ENCODE measurements around the gene RPL18.

Gene RPL18

DNA sequence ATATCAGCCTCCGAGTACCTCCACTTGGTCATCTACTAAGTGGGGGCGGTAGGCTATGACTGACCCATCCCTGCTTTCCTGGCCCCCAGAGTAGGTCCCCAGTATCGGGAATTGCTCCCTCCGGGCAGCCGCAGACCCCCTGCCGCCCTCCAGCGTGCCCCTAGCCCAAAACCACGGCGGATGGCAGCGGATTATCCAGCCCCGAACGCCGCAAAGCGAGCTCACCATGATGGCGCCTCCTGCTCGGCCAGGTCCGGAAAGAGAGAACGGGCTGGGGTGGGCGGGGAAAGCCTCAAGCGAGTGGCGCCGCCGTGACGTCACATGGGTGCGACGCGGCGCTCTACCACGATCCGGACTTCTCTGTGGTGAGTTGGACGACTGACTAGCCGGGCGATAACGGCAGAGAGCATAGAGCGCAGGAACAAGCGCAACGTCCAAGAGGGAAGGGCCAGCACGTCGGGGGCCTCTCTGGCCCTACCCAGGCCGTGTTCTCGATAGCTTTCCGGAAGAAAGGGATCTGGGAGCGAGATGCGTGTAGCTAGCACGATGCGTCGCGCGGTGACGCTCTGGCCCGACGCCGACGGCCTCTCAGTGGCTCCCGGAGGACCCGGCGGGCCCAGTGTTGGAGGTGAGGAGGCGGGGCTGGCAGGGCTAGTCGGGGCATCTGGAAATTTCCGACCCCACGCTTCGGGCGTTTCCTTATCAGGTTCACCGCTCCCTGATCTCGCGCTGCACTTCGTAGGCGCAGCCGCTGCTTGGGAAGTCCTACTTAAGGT lies at the start of gene RPL18, which contains the start of gene SPHK2 (continued):
- TF ChIP-seq, protein P1, sequence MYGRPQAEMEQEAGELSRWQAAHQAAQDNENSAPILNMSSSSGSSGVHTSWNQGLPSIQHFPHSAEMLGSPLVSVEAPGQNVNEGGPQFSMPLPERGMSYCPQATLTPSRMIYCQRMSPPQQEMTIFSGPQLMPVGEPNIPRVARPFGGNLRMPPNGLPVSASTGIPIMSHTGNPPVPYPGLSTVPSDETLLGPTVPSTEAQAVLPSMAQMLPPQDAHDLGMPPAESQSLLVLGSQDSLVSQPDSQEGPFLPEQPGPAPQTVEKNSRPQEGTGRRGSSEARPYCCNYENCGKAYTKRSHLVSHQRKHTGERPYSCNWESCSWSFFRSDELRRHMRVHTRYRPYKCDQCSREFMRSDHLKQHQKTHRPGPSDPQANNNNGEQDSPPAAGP (tag by site-specific recombination; IDR thresholded peaks at IDR 0.05) = peak; percentile 87
- peak; percentile 64 for TF ChIP-seq PRDM1 (tag by site-specific recombination; IDR thresholded peaks at IDR 0.05)
- no peak for TF ChIP-seq AEBP2 (tag by site-specific recombination; IDR thresholded peaks at IDR 0.05; ENCODE audit: borderline replicate concordance)
- peak; percentile 76; the same call in 1 of the 2 replicates for TF ChIP-seq OVOL3 (tag by site-specific recombination; IDR thresholded peaks at IDR 0.05)
- no peak for TF ChIP-seq ZNF837 (tag by site-specific recombination; IDR thresholded peaks at IDR 0.05)
- TF ChIP-seq ZNF610 (tag by site-specific recombination; IDR thresholded peaks at IDR 0.05; ENCODE audit: borderline replicate concordance) = no peak; the same call in 1 of the 2 replicates
- no peak for TF ChIP-seq ZNF707 (tag by site-specific recombination; IDR thresholded peaks at IDR 0.05)
- TF ChIP-seq, protein P2, sequence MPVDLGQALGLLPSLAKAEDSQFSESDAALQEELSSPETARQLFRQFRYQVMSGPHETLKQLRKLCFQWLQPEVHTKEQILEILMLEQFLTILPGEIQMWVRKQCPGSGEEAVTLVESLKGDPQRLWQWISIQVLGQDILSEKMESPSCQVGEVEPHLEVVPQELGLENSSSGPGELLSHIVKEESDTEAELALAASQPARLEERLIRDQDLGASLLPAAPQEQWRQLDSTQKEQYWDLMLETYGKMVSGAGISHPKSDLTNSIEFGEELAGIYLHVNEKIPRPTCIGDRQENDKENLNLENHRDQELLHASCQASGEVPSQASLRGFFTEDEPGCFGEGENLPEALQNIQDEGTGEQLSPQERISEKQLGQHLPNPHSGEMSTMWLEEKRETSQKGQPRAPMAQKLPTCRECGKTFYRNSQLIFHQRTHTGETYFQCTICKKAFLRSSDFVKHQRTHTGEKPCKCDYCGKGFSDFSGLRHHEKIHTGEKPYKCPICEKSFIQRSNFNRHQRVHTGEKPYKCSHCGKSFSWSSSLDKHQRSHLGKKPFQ (tag by site-specific recombination; IDR thresholded peaks at IDR 0.05) = no peak
- peak; percentile 75 for TF ChIP-seq ZSCAN23 (tag by site-specific recombination; IDR thresholded peaks at IDR 0.05)
- peak; percentile 8; the same call in 1 of the 2 replicates for TF ChIP-seq ZSCAN4 (tag by site-specific recombination; IDR thresholded peaks at IDR 0.05)
- TF ChIP-seq PRDM6 (tag by site-specific recombination; IDR thresholded peaks at IDR 0.05) = no peak
- TF ChIP-seq ZNF629 (tag by site-specific recombination; IDR thresholded peaks at IDR 0.05) = peak; percentile 96
- TF ChIP-seq ZNF426 (tag by site-specific recombination; IDR thresholded peaks at IDR 0.05) = no peak
- TF ChIP-seq ZNF558 (tag by site-specific recombination; IDR thresholded peaks at IDR 0.05) = peak; percentile 38; the same call in 1 of the 2 replicates
- no peak for TF ChIP-seq ZNF223 (tag by site-specific recombination; IDR thresholded peaks at IDR 0.05)
- TF ChIP-seq GLI4 (tag by site-specific recombination; IDR thresholded peaks at IDR 0.05) = 0 out of 2 replicates have a peak, but pooled peaks have one; percentile 20
- TF ChIP-seq TRIM28 (IDR thresholded peaks at IDR 0.05; ENCODE audit: borderline replicate concordance, low read length) = 0 out of 2 replicates have a peak, but pooled peaks have one; percentile 67
- TF ChIP-seq ZNF514 (tag by site-specific recombination; IDR thresholded peaks at IDR 0.05) = no peak
- TF ChIP-seq, protein P3, sequence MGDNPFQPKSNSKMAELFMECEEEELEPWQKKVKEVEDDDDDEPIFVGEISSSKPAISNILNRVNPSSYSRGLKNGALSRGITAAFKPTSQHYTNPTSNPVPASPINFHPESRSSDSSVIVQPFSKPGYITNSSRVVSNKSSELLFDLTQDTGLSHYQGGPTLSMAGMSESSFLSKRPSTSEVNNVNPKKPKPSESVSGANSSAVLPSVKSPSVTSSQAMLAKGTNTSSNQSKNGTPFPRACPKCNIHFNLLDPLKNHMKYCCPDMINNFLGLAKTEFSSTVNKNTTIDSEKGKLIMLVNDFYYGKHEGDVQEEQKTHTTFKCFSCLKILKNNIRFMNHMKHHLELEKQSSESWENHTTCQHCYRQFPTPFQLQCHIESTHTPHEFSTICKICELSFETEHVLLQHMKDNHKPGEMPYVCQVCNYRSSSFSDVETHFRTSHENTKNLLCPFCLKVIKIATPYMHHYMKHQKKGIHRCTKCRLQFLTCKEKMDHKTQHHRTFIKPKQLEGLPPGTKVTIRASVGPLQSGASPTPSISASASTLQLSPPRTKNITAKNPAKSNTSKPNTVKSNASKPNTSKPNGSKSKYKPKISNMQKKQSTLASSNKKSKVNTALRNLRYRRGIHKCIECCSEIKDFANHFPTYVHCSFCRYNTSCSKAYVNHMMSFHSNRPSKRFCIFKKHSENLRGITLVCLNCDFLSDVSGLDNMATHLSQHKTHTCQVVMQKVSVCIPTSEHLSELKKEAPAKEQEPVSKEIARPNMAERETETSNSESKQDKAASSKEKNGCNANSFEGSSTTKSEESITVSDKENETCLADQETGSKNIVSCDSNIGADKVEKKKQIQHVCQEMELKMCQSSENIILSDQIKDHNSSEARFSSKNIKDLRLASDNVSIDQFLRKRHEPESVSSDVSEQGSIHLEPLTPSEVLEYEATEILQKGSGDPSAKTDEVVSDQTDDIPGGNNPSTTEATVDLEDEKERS (tag by site-specific recombination; IDR thresholded peaks at IDR 0.05) = peak; percentile 42; the same call in 1 of the 2 replicates
- peak; percentile 47 for TF ChIP-seq EGR2 (tag by site-specific recombination; IDR thresholded peaks at IDR 0.05; ENCODE audit: low read depth)
- no peak; the same call in 1 of the 2 replicates for TF ChIP-seq KLF1 (tag by site-specific recombination; IDR thresholded peaks at IDR 0.05)
- no peak for TF ChIP-seq ZNF701 (tag by site-specific recombination; IDR thresholded peaks at IDR 0.05)
- no peak for TF ChIP-seq GLI2 (tag by site-specific recombination; IDR thresholded peaks at IDR 0.05; ENCODE audit: borderline replicate concordance, low read depth)
- peak; percentile 87 for TF ChIP-seq ZBTB11 (tag by site-specific recombination; conservative IDR thresholded peaks at IDR 0.05; ENCODE audit: low read depth)
- peak; percentile 20; the same call in 1 of the 2 replicates for TF ChIP-seq ZFP41 (tag by site-specific recombination; IDR thresholded peaks at IDR 0.05; ENCODE audit: borderline replicate concordance)

All from HEK293 (cell line).